Spleen (tissue), 11 donors: Measurements from ENCODE around the gene CACNG5. TPM values are rescaled to one million over a fixed set of nuclear protein-coding genes. Genes with fewer than 3 reads are reported as not detected.

Experiments
- DNase-seq: peaks from one replicate; pipeline ENCODE4 v3.0.0-alpha.2; 2020
- H3K27ac ChIP-seq, 8 donors: fragments of 200-600 bp; sonication (generic) in 7 of 8; 1 replicate in 4 of 8; 2 replicates in 4 of 8; pipeline versions ENCODE4 v1.5.0 to v1.8.0; 2016 to 2021; ENCODE audit warnings: inconsistent platforms in 4 of 8, mild to moderate bottlenecking in 4 of 8, moderate library complexity in 1 of 8
- H3K27me3 ChIP-seq, 7 donors: fragments of 200-600 bp; sonication (generic) in 6 of 7; replicated peaks in 1 of 7; 1 replicate in 4 of 7; 2 replicates in 3 of 7; pipeline versions ENCODE4 v1.5.0 to v1.8.0; 2016 to 2021; ENCODE audit warnings: inconsistent platforms in 3 of 7, mild to moderate bottlenecking in 1 of 7
- H3K36me3 ChIP-seq, 6 donors: fragments of 200-600 bp; sonication (generic) in 5 of 6; 1 replicate in 4 of 6; 2 replicates in 2 of 6; pipeline versions ENCODE4 v1.5.0 to v1.8.0; 2016 to 2021; ENCODE audit warnings: inconsistent platforms in 2 of 6
- H3K4me1 ChIP-seq, 6 donors: fragments of 200-600 bp; sonication (generic) in 5 of 6; 1 replicate in 3 of 6; 2 replicates in 3 of 6; pipeline versions ENCODE4 v1.5.0 to v1.8.0; 2016 to 2021; ENCODE audit warnings: inconsistent platforms in 3 of 6
- H3K4me3 ChIP-seq, 8 donors: fragments of 200-600 bp; sonication (generic) in 7 of 8; 1 replicate in 4 of 8; 2 replicates in 4 of 8; pipeline versions ENCODE4 v1.5.0 to v1.8.0; 2016 to 2021; ENCODE audit warnings: inconsistent platforms in 4 of 8, mild to moderate bottlenecking in 4 of 8, moderate library complexity in 2 of 8
- H3K9me3 ChIP-seq, 8 donors: fragments of 200-600 bp; sonication (generic) in 7 of 8; 1 replicate in 4 of 8; 2 replicates in 4 of 8; pipeline versions ENCODE4 v1.5.0 to v1.8.0; 2016 to 2021; ENCODE audit warnings: inconsistent platforms in 4 of 8
- POLR2A ChIP-seq, 3 donors: fragments of 450-650 bp; IDR thresholded peaks; one replicate each; pipeline ENCODE4 v1.5.1; 2017; ENCODE audit warnings: antibody characterized with exemption in 3 of 3, mild to moderate bottlenecking in 1 of 3
- POLR2AphosphoS5 ChIP-seq, 3 donors: sonication (generic); formaldehyde crosslinking; IDR thresholded peaks; one replicate each; pipeline ENCODE4 v1.5.1; 2017; ENCODE audit warnings: antibody characterized with exemption in 3 of 3
- WGBS, 5 donors: extraction: QIAGEN DNeasy Blood & Tissue Kit in 3 of 5; methylation state at CpG; one replicate each; pipeline versions ENCODE4 v1.1.5 to v1.1.7; 2013 to 2018; 5-methylcytosine and 5-hydroxymethylcytosine counted together
- intact Hi-C: fragments of 100-400 bp; cut with DNase I; formaldehyde crosslinking; loops from one replicate; pipeline ENCODE4 v1.15.0; 2023; ENCODE audit warnings: low total_unique reads
- polyA plus RNA-seq, 3 donors: library from polyadenylated mRNA; stranded (reverse); fragments of 200-250 nt; gene quantifications; one replicate each; pipeline ENCODE4 v1.2.1, GENCODE V29; 2013
- total RNA-seq, 7 donors: library from RNA; depleted of rRNA in 3 of 7; stranded (reverse); fragments of >200 nt in 3 of 7; fragmentation: NEBNext Ultra II Directional in 4 of 7; extraction: Animal tissue kit (Norgen Biotek cat#: 25700) in 4 of 7; gene quantifications; one replicate each; pipeline versions ENCODE4 v1.1.0 to v1.2.1, GENCODE V29; 2016 to 2021
- TF ChIP-seq, protein P1 (sequence below), 11 experiments: fragments of 200-600 bp in 7 of 11; fragments of 450-650 bp in 4 of 11; sonication (generic) in 4 of 11; IDR thresholded peaks in 8 of 11; conservative IDR thresholded peaks in 3 of 11; 1 replicate in 7 of 11; 2 replicates in 4 of 11; pipeline versions ENCODE4 v1.4.0 to v1.8.0; 2016 to 2021; ENCODE audit warnings: antibody characterized with exemption in 11 of 11, inconsistent platforms in 4 of 11, mild to moderate bottlenecking in 1 of 11
- donor health status: healthy with polysubstance abuse.
- donor health status: DM: no; HTN: no; CAD: no; lungs with moderate emphysema.
- donor health status: DM: no; HTN: no; CAD: no.
- donor health status: Bipolar disorder and iron deficiency.
- donor health status: healthy.
- donor health status: DM: no; HTN: no; CAD: no.
- donor health status: DM: yes; HTN: yes; CAD: no.

CACNG5 gene
- total and polyA plus RNA-seq, 10 donors = 0.13 to 0.79 (median 0.54) TPM; not detected in 5

DNA sequence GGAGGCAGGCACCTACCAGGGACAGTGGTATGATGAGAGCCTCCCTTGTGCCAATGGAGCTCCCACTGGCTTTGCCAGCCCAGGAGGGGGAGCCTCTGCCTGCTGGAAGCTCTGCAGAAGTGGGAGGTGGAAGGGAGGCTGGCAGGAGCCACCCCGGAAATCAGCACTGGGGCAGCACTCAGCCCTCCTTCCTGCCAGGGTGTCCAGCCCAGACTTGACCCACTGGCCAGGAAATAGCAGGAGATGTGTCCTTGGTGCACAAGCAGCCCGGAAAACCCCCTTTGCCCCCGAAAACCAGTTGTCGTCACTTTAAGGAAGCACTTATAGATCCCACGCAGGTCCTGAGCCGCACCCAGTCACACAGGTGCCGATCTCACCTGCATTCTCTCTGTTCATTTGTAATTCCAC lies 80.3 kb downstream of the CACNG5 start:
- Histone ChIP-seq H3K4me3 (no peak overlapping the region), H3K27me3 (peaks cover 0 to 36% (median 0%) of the 10 kb centered on the region in 7 donors), H3K4me1 (no peaks in the 10 kb centered on the region), H3K36me3 (no peaks in the 10 kb centered on the region), H3K9me3 (peaks cover 0 to 8% (median 0%) of the 10 kb centered on the region in 8 donors), H3K27ac (no peak overlapping the region)
- DNase-seq = peak; percentile 62
- intact Hi-C loops = no loop called here
- no peak for TF ChIP-seq POLR2A (IDR thresholded peaks at IDR 0.05)
- no peak for TF ChIP-seq POLR2AphosphoS5 (IDR thresholded peaks at IDR 0.05)
- TF ChIP-seq, protein P1, sequence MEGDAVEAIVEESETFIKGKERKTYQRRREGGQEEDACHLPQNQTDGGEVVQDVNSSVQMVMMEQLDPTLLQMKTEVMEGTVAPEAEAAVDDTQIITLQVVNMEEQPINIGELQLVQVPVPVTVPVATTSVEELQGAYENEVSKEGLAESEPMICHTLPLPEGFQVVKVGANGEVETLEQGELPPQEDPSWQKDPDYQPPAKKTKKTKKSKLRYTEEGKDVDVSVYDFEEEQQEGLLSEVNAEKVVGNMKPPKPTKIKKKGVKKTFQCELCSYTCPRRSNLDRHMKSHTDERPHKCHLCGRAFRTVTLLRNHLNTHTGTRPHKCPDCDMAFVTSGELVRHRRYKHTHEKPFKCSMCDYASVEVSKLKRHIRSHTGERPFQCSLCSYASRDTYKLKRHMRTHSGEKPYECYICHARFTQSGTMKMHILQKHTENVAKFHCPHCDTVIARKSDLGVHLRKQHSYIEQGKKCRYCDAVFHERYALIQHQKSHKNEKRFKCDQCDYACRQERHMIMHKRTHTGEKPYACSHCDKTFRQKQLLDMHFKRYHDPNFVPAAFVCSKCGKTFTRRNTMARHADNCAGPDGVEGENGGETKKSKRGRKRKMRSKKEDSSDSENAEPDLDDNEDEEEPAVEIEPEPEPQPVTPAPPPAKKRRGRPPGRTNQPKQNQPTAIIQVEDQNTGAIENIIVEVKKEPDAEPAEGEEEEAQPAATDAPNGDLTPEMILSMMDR (IDR thresholded peaks at IDR 0.05 in 8 of 11, conservative IDR thresholded peaks at IDR 0.05 in 3 of 11) = no peak
- WGBS, 5 donors = 59 to 69% (median 61%) methylated on average over 7 of the region's 7 CpGs

DNA sequence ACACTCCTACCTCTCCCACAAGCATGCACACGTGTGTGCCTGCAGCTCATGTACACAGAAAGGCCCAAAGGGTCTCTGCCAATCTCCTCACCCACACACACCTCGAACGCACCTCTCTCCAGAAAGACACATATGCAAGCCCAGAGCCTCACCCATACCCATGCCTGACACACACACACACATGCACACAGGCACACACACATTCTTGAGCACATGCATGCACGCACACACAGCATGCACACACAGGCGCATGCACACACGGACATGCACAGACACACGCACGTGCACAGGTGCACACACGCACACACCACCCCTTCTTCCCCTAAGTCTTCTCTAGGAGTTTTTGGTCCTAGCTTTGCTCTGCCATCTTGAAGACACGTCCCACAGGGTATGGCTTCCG lies 80.9 kb downstream of the CACNG5 start:
- peaks cover 0 to 36% (median 0%) of the 10 kb centered on the region in 7 donors for H3K27me3 ChIP-seq
- H3K4me3 ChIP-seq = no peak overlapping the region
- 90 to 93% (median 92%) methylated on average over 11 of the region's 11 CpGs for WGBS, 5 donors
- DNase-seq = peak; percentile 33
- intact Hi-C loops = no loop called here
- no peaks in the 10 kb centered on the region for H3K36me3 ChIP-seq
- H3K9me3 ChIP-seq = peaks cover 0 to 9% (median 2%) of the 10 kb centered on the region in 8 donors
- H3K27ac ChIP-seq = no peak overlapping the region
- TF ChIP-seq POLR2A (IDR thresholded peaks at IDR 0.05) (no peak), POLR2AphosphoS5 (IDR thresholded peaks at IDR 0.05) (no peak)
- TF ChIP-seq, protein P1 (IDR thresholded peaks at IDR 0.05 in 8 of 11, conservative IDR thresholded peaks at IDR 0.05 in 3 of 11) = no peak
- H3K4me1 ChIP-seq = no peaks in the 10 kb centered on the region

DNA sequence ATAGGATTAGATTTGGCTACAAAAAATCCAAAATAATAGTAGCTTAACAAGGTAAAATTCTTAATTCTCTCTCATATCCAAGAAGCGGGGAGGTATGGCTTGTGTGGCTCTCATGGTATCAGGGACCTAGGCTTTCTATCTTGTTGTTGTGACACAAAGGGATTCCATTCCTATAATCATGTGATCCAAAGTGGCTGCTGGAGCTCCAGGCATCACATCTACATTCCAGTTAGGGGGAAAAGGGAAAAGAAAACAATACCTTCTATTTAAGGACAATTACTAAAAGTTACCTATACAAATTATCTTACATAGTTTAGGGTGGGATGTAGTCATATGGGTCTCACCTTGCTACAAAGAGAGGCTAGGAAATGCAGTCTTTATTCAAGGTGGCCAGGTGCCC lies 82.0 kb downstream of the CACNG5 start:
- intact Hi-C loops = no loop called here
- WGBS, 5 donors = 94 to 100% (median 96%) methylated on average over 1 of the region's 1 CpG
- DNase-seq = no peak
- Histone ChIP-seq H3K27me3 (peaks cover 0 to 36% (median 0%) of the 10 kb centered on the region in 7 donors), H3K9me3 (peaks cover 0 to 21% (median 2%) of the 10 kb centered on the region in 8 donors), H3K27ac (no peak overlapping the region), H3K4me1 (no peaks in the 10 kb centered on the region), H3K4me3 (no peak overlapping the region), H3K36me3 (no peaks in the 10 kb centered on the region)
- TF ChIP-seq POLR2A (IDR thresholded peaks at IDR 0.05) (no peak), POLR2AphosphoS5 (IDR thresholded peaks at IDR 0.05) (no peak)
- TF ChIP-seq, protein P1 (IDR thresholded peaks at IDR 0.05 in 8 of 11, conservative IDR thresholded peaks at IDR 0.05 in 3 of 11) = no peak

DNA sequence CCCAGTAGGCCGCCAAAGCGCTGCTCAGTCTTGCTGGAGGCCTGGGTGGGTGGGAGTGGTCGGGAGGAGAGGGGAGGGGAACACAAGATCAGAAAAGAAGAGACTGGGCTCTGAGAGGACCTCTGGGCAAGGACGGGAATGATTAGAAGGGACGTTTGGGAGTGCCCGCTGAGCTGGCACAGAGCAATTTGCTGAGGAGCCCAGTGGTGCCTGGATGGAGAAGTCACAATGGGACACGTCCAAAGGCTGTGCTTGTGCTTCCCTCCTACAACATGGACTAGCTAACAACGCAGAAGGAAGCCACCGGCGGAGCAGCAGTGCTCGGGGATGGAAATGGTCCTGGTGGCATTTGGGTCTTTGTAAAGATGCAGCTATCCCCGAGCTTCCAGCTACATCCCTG lies 84.0 kb downstream of the CACNG5 start:
- peaks cover 0 to 31% (median 0%) of the 10 kb centered on the region in 7 donors for H3K27me3 ChIP-seq
- DNase-seq = peak; percentile 38
- intact Hi-C loops = no loop called here
- H3K9me3 ChIP-seq = peaks cover 0 to 22% (median 2%) of the 10 kb centered on the region in 8 donors
- H3K4me1 ChIP-seq = no peaks in the 10 kb centered on the region
- TF ChIP-seq, protein P1 (IDR thresholded peaks at IDR 0.05 in 8 of 11, conservative IDR thresholded peaks at IDR 0.05 in 3 of 11) = no peak
- no peak for TF ChIP-seq POLR2A (IDR thresholded peaks at IDR 0.05)
- no peak for TF ChIP-seq POLR2AphosphoS5 (IDR thresholded peaks at IDR 0.05)
- no peaks in the 10 kb centered on the region for H3K36me3 ChIP-seq
- WGBS, 5 donors = 80 to 94% (median 84%) methylated on average over 12 of the region's 12 CpGs
- no peak overlapping the region for H3K27ac ChIP-seq
- H3K4me3 ChIP-seq = no peak overlapping the region
